ENCODE results near the gene FCAMR. TPM values are rescaled to one million over a fixed set of nuclear protein-coding genes. Genes with fewer than 3 reads are reported as not detected.

The FCAMR gene
- total RNA-seq, 2 donors from 2014 or later, result not detected

- Mint-ChIP-seq H3K9me3 (no peaks in the 10 kb centered on the region), H3K36me3 (no peaks in the 10 kb centered on the region), H3K27ac (no peak overlapping the region)
- DNase-seq (ENCODE audit: low spot score in 2 of 2) (no peak), ATAC-seq (peak; percentile 52 to 76)
These were observed 3.0 kb downstream of the FCAMR start for GRCh38 chr1:206967096-206967849.

GRCh38 chr1:206965781-206966180 lies 4.5 kb downstream of the FCAMR start:
- DNase-seq (ENCODE audit: low spot score in 2 of 2) (no peak), ATAC-seq (no peak)
- Mint-ChIP-seq H3K36me3 (no peaks in the 10 kb centered on the region), H3K9me3 (no peaks in the 10 kb centered on the region), H3K27ac (peak overlapping the region in 1 of 2 donors; percentile 55)

- DNase-seq (ENCODE audit: low spot score in 2 of 2) (no peak), ATAC-seq (no peak)
- no peak overlapping the region for H3K27ac Mint-ChIP-seq
- H3K9me3 Mint-ChIP-seq, result no peaks in the 10 kb centered on the region
- no peaks in the 10 kb centered on the region for H3K36me3 Mint-ChIP-seq
These were observed 6.5 kb downstream of the FCAMR start for GRCh38 chr1:206963740-206964139.

- no peak overlapping the region for H3K27ac Mint-ChIP-seq
- peak; percentile 16 to 47 for ATAC-seq
- H3K9me3 Mint-ChIP-seq, result no peaks in the 10 kb centered on the region
These were observed 7.0 kb downstream of the FCAMR start for GRCh38 chr1:206963119-206963712.

GRCh38 chr1:206962272-206962671 lies 8.0 kb downstream of the FCAMR start:
- no peak for DNase-seq (ENCODE audit: low spot score in 2 of 2)
- Mint-ChIP-seq H3K9me3 (no peaks in the 10 kb centered on the region), H3K36me3 (no peaks in the 10 kb centered on the region), H3K27ac (peak overlapping the region; percentile 15 to 24)
- no peak for ATAC-seq

More at GRCh38 chr1:206963119-206963712, 7.0 kb downstream of the FCAMR start:
- no peak for DNase-seq (ENCODE audit: low spot score in 2 of 2)
- no peaks in the 10 kb centered on the region for H3K36me3 Mint-ChIP-seq

- no peak for ATAC-seq
- H3K9me3 Mint-ChIP-seq, result no peaks in the 10 kb centered on the region
These were observed 8.6 kb downstream of the FCAMR start for GRCh38 chr1:206961668-206962067.

GRCh38 chr1:206960676-206961386 lies 9.4 kb downstream of the FCAMR start:
- Mint-ChIP-seq H3K9me3 (no peaks in the 10 kb centered on the region), H3K27ac (no peak overlapping the region), H3K36me3 (no peaks in the 10 kb centered on the region)
- DNase-seq (ENCODE audit: low spot score in 2 of 2), result no peak
- no peak for ATAC-seq

More at GRCh38 chr1:206961668-206962067, 8.6 kb downstream of the FCAMR start:
- no peaks in the 10 kb centered on the region for H3K36me3 Mint-ChIP-seq
- no peak overlapping the region for H3K27ac Mint-ChIP-seq
- DNase-seq (ENCODE audit: low spot score in 2 of 2), result no peak

GRCh38 chr1:206958144-206958543 lies 12.1 kb downstream of the FCAMR start:
- H3K27ac Mint-ChIP-seq, result no peak overlapping the region
- no peaks in the 10 kb centered on the region for H3K9me3 Mint-ChIP-seq
- ATAC-seq (no peak), DNase-seq (ENCODE audit: low spot score in 2 of 2) (no peak)
- no peaks in the 10 kb centered on the region for H3K36me3 Mint-ChIP-seq

GRCh38 chr1:206957639-206958038 lies 12.6 kb downstream of the FCAMR start:
- H3K27ac Mint-ChIP-seq, result no peak overlapping the region
- no peaks in the 10 kb centered on the region for H3K9me3 Mint-ChIP-seq
- no peak for ATAC-seq
- no peak for DNase-seq (ENCODE audit: low spot score in 2 of 2)
- no peaks in the 10 kb centered on the region for H3K36me3 Mint-ChIP-seq

- Mint-ChIP-seq H3K9me3 (no peaks in the 10 kb centered on the region), H3K36me3 (no peaks in the 10 kb centered on the region), H3K27ac (no peak overlapping the region)
- peak; percentile 74 to 93 for ATAC-seq
- no peak for DNase-seq (ENCODE audit: low spot score in 2 of 2)
These were observed 14.5 kb downstream of the FCAMR start for GRCh38 chr1:206955476-206956451.

- H3K27ac Mint-ChIP-seq, result no peak overlapping the region
- DNase-seq (ENCODE audit: low spot score in 2 of 2) (no peak), ATAC-seq (no peak)
- no peaks in the 10 kb centered on the region for H3K9me3 Mint-ChIP-seq
- no peaks in the 10 kb centered on the region for H3K36me3 Mint-ChIP-seq
These were observed 15.6 kb downstream of the FCAMR start for GRCh38 chr1:206954459-206955342.

GRCh38 chr1:206953626-206954025 lies 16.6 kb downstream of the FCAMR start:
- no peak overlapping the region for H3K27ac Mint-ChIP-seq
- no peaks in the 10 kb centered on the region for H3K36me3 Mint-ChIP-seq
- ATAC-seq (no peak), DNase-seq (ENCODE audit: low spot score in 2 of 2) (no peak)
- H3K9me3 Mint-ChIP-seq, result no peaks in the 10 kb centered on the region

GRCh38 chr1:206953126-206953525 lies 17.1 kb downstream of the FCAMR start:
- H3K27ac Mint-ChIP-seq, result no peak overlapping the region
- no peak for ATAC-seq
- H3K9me3 Mint-ChIP-seq, result no peaks in the 10 kb centered on the region
- DNase-seq (ENCODE audit: low spot score in 2 of 2), result no peak
- no peaks in the 10 kb centered on the region for H3K36me3 Mint-ChIP-seq

- no peaks in the 10 kb centered on the region for H3K9me3 Mint-ChIP-seq
- no peak overlapping the region for H3K27ac Mint-ChIP-seq
- H3K36me3 Mint-ChIP-seq, result no peaks in the 10 kb centered on the region
- ATAC-seq (no peak), DNase-seq (ENCODE audit: low spot score in 2 of 2) (no peak)
These were observed 18.1 kb downstream of the FCAMR start for GRCh38 chr1:206952171-206952570.

- DNase-seq (ENCODE audit: low spot score in 2 of 2) (no peak), ATAC-seq (no peak)
- Mint-ChIP-seq H3K27ac (no peak overlapping the region), H3K9me3 (no peaks in the 10 kb centered on the region), H3K36me3 (no peaks in the 10 kb centered on the region)
These were observed 18.8 kb downstream of the FCAMR start for GRCh38 chr1:206951318-206952100.
